GM19455 (cell line): Measurements from ENCODE around the gene PRDM16.
"Not testable (repeated sequence)": the region's sequence is repeated elsewhere in the genome, so short reads cannot be mapped to it uniquely, and the experiment has no call there.

Experiments used
- ATAC-seq: cut with Tn5 transposase; IDR thresholded peaks from one replicate; pipeline ENCODE4 v1.9.1; 2021; ENCODE audit not compliant: unreplicated experiment

Gene PRDM16

DNA sequence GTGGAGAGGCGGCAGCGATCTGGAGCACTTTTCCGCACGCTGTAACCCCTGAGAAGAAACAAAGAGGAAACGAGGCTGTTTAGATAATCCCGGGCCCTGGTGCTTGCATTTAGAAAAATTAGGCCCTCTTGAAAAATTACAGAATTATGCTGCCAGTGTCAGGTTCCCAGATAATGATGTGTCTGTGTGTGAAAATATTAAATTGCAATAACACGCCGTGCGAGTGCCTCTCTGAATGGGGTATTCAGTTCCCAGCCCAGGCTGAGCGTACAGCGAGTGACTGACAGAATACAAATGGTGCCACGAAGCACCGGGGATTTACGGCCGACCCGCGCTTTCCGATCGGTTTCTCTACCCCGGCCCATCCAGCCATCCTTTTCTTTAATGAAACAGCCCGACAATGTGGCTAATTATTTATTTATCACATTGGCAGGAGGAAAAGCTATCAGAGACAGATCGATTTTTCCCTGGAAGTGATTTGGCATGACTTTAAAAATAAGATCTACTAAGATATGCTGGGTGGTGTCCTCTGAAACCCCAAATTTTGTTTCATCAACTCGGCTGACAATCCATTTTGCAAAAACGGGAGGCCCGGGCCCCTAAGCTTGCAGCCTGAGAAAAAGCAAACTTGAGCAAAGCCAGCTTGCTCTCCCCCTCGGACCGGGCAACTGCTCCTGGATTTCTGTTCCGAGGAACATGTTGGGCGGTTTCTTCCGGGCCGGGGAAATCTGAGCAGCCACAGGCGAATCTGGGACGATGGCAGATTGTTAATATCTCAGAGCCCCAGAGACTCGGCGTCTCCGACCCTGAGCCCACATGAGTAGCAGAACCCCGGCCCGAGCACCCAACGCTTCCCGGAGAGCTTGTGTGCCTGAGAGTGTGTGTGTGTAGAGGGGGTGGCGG is 11.3 kb downstream of the PRDM16 start:
- no peak for ATAC-seq

GRCh38 chr1:3081171-3081683 is 12.2 kb downstream of the PRDM16 start:
- no peak for ATAC-seq

DNA sequence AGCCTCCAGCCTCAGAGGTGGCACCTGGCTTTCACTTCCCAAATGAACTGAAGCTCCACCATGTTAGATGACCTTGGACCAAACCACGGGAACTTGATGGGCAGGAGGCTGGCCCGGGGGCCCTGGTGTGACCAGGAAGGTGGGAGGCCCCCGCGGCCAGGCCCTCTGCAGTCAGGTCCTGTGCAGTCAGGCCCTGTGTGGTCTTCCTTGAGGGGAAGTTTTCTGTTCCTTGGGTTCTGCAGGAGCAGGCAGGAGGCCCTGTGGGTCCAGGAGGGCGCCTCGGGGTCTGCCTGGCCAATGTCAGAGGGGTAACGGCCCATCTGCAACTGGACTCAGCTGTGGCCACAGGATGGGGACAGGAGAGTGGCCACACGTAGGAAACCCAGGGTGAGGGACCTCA is 13.0 kb downstream of the PRDM16 start:
- no peak for ATAC-seq

- no peak for ATAC-seq
Observed at GRCh38 chr1:3082571-3083516, 13.8 kb downstream of the PRDM16 start.

DNA sequence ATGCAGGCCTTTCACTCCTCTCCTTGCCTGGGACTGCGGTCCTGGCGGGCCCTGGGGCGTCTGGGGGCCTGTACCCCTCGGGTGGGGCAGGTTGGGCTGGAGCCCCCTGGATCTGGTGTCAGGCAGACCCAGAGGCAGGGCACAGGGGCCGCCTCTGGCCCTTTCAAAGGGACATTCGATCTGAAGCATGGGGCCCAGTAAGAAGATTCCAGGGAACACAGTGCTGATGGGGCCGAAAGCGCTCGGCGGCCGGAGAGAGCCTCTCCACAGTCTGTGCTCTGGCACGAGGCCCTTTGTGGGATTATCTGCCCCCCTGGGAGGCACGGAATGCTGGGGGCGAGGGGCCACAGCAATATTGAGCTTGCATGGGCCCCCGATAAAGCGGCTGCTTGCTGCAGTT is 15.2 kb downstream of the PRDM16 start:
- ATAC-seq, result no peak

DNA sequence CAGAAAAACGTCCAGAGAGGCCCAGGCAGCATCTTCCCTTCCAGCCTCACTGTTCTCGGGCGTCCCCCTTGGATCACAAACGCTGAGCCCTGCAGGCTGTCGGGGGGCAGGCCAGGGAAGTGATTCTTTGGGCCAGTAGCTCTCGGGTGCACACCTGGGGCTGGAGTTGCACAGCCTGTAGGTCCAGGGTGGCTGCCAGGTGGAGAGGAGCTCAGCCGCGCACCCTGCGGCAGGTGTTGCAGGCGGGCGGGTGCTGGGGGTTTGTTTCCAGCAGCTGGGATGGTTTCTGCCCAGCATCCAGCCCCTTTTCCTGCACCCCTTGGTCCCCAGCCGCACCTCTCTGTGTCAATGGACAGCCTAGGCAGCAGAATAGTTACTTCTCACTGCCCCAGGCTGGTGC is 15.7 kb downstream of the PRDM16 start:
- ATAC-seq, result no peak

DNA sequence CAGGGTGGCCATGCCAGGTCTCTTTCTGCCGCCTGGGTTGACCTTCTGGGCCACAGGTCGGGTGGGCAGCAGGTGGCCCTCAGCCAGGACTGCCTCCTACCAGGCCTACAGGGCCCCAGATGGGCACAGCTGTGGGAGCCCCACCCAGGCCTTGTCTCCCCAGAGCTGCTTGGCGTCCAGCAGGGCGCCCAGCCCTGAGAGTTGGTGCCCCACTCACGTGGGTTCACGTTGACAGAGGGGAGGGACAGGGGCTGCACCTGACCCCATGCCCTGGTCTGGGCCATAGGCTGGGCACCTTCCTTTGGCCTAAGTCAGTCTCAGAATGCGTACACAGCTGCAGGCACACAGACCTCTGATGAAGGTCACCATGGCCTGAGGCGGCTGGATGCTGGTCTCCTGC is 16.7 kb downstream of the PRDM16 start:
- no peak for ATAC-seq

- no peak for ATAC-seq
Observed at GRCh38 chr1:3086272-3086974, 17.4 kb downstream of the PRDM16 start.

- ATAC-seq, result no peak
Observed at GRCh38 chr1:3087049-3087448, 18.0 kb downstream of the PRDM16 start.

DNA sequence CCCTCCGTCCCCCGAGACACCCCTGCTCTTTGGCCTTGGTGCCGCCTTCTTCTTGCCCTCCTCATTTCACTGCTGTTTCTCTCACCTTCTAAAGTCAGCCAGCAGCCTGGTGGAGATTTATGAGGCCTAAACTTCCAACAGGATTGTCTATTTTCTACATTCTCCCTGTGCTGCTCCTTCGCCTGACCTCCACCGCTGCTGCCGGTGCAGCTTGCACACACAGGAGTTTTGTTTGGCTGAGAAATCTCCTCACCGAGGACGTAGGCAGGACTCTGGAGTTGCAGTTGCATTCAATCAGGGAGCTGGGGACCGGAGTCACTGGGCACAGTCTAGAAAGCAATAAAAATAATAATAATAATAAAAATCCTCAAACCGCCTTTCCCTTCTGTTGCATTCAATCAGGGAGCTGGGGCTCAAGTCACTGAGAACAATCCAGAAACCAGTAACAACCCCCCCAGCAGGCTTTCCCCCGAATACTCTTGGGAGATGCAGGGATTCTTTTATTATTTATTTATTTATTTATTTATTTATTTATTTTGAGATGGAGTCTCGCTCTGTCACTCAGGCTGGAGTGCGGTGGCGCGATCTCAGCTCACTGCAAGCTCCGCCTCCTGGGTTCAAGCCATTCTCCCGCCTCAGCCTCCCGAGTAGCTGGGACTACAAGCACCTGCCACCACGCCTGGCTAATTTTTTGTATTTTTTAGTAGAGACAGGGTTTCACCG is 19.1 kb downstream of the PRDM16 start:
- not testable (repeated sequence) for ATAC-seq

- no peak for ATAC-seq
Observed at GRCh38 chr1:3089490-3089889, 20.5 kb downstream of the PRDM16 start.

DNA sequence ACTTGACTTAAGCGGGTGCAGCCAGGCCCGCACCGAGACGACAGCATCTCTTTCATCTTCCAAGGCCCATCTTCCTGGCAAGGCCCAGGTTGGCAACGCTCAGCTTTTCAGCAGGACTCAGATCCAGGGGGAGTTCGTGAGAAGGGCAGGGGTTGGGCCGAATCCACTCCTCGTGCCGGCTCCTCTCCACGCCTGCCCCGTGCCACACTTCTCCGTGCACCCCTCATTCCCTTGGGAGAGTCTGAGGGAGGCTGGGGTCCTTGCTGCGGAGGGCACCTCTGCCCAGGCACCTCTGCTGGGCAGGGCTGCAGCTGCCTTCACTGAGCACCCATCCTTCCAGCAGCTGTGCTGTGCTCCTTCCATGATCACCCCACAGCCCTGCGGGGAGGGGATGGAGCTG is 22.3 kb downstream of the PRDM16 start:
- ATAC-seq, result no peak

- no peak for ATAC-seq
Observed at GRCh38 chr1:3092530-3092929, 23.5 kb downstream of the PRDM16 start.

DNA sequence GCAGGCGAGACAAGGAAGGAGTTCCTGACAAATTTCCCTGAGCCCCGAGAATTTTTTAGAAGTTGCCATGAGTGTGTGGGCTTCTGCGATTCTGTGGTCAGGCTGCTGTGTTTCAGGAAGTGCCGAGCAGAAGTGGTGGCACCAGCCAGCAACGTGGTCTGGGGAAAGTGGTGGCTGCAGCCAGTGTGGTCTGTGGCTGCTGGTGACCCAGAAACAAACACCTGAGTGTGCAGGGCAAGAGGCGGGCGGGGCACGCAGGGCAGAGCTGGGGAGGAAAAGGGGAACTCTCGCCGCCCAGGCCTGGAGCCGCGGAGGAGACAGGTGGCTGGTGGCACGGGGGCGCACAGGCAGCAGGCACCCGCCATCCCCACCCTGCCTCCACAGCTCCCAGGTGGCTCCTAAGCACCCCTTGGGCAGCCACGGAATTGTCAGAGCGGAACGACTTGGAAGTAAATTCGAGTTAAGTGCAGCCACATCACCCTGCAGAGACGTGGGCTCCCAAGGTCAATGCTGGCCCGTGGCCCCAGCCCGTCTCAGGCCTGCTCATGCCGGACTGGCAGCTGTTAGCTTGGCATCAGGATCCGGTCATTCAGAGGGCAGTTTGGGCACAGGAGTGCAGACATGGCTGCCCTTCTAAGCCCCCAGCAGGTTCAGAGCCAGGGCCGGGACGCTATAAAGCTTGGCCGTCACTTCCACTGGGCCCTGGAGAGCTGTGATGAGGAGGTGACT is 25.1 kb downstream of the PRDM16 start:
- ATAC-seq, result no peak

- ATAC-seq, result no peak
Observed at GRCh38 chr1:3094863-3095780, 26.1 kb downstream of the PRDM16 start.

DNA sequence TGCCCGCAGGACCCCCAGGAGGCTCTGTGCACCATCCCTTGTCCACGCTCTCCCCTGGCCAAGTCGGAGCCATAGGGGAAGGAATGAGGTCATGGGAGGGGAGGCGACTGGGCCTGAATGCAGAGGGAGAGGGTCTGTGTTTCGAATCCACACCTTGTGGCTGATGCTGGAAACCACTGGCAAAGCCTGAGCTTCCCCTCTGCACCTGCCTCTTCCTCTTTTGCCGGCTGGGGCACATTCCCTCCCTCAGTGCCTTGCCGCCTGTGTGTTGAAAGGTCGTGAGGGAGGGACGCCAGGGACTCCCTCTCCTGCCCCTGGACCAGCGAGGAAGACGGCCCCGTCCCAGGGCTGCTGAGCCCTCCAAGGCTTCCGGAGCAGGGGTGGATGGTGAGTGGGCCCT is 27.3 kb downstream of the PRDM16 start:
- ATAC-seq, result no peak

DNA sequence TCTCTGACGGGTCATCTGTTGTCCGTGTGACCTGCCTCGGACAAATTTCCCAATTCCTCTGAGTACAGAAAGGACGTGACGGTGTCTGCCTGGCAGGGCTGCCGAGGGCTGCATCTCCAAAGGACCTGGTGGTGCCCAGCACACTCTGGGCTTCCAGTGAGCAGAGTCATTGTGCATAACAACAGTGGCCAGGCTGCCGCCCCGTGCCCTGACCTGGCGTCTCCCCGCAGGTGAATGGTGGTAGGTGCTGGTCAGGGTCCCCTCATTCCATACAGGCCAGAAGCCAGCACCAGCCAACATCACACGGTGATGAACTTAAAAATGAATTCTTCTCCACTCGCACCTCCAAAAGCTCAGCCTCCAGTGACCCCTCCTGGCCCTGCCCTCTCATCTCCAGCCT is 28.2 kb downstream of the PRDM16 start:
- no peak for ATAC-seq

DNA sequence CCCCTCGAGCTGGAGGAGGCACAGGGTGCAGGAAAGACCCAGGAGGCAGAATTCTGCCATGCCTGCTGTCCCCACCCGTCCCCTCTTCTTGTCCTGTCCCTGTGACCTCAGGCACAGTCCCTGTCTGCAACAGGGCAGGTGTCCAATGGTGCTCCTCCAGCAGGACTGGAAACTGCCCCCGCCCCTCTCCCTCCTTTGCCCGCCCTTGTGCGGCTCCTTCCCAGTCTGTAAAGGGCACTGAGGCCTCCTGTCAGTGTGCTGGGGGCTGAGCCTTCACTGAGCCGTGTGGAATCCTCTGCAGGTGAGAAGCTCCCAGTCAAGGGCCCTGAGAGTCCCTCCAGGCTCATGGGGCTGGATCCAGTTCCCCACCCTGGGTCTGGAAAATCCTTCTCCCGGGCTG is 28.9 kb downstream of the PRDM16 start:
- no peak for ATAC-seq

DNA sequence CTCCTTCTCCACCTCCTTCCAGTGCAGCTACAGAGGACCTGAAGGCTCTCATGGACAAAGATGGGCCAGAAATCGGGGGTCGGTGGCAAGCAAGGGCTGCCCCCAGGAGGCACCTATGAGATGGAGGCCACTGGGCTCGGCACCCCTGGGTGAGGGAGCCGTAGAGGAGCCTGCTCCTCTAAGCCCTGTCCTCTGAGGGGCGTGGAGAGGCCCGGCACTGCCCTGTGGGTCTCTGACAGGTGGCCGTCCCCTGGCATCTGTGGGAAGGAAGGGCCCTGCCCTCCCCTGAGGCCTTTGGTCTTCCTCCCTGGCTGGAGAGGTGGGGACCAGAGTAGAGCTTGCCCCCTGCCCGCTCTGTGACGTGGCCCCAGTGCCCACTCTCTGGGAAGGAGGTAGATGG is 30.9 kb downstream of the PRDM16 start:
- no peak for ATAC-seq
